ENCODE measurements around the gene ACAT1. TPM values are rescaled to one million over a fixed set of nuclear protein-coding genes. Genes with fewer than 3 reads are reported as not detected.

ACAT1 gene
- total RNA-seq, 1 donor from 2014 or later, result 50.9 TPM

DNA sequence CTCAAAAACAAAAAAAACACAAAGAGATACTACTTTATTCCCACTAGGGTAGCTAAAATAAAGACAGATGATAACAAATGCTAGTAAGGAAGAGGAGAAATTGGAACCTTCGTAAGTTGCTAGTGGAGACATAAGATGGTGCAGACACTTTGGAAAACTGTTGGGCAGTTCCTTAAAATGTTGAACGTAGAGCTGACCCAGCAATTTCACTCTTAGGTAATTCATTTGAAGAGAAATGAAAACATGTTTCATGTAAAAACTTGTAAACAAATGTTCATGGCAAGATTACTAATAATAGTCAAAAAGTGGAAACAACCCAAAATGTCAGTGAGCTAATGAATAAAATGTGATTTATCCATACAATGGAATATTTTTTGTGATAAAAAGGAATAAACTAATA is 29.2 kb upstream of the ACAT1 start:
- H3K4me2 ChIP-seq, result no peak overlapping the region
- H3K36me3 ChIP-seq, result peaks cover 8% of the 10 kb centered on the region
- no peak overlapping the region for H2AFZ ChIP-seq (replicated peaks)
- H3K36me3 Mint-ChIP-seq, result peaks cover 5% of the 10 kb centered on the region
- no peak for DNase-seq (ENCODE audit: low spot score)
- no peaks in the 10 kb centered on the region for H3K9me3 Mint-ChIP-seq
- H3K9me3 ChIP-seq (ENCODE audit: low read depth), result no peaks in the 10 kb centered on the region
- no peak overlapping the region for H3K4me3 ChIP-seq
- H3K9ac ChIP-seq, result no peak overlapping the region
- H3K4me3 Mint-ChIP-seq, result no peak overlapping the region
- H3F3A ChIP-seq (ENCODE audit: low read depth), result no peaks in the 10 kb centered on the region
- H3K27ac Mint-ChIP-seq, result no peak overlapping the region
- H3K4me1 ChIP-seq, result no peaks in the 10 kb centered on the region
- H3K27me3 ChIP-seq, result no peaks in the 10 kb centered on the region
- H3K27ac ChIP-seq, result no peak overlapping the region
- H3K79me2 ChIP-seq (ENCODE audit: low read depth), result no peaks in the 10 kb centered on the region
- TF ChIP-seq CTCF (IDR thresholded peaks at IDR 0.05) (no peak), EZH2phosphoT487 (IDR thresholded peaks at IDR 0.05) (no peak), EZH2 (IDR thresholded peaks at IDR 0.05) (no peak)
- no peaks in the 10 kb centered on the region for H3K4me1 Mint-ChIP-seq
- H3K27me3 Mint-ChIP-seq (ENCODE audit: insufficient read depth, low read depth), result peaks cover 2% of the 10 kb centered on the region
- H4K20me1 ChIP-seq (ENCODE audit: low read depth), result no peaks in the 10 kb centered on the region

GRCh38 chr11:108093128-108093904 is 28.1 kb upstream of the ACAT1 start:
- Mint-ChIP-seq H3K4me1 (no peaks in the 10 kb centered on the region), H3K9me3 (no peaks in the 10 kb centered on the region), H3K36me3 (peaks cover 10% of the 10 kb centered on the region)

DNA sequence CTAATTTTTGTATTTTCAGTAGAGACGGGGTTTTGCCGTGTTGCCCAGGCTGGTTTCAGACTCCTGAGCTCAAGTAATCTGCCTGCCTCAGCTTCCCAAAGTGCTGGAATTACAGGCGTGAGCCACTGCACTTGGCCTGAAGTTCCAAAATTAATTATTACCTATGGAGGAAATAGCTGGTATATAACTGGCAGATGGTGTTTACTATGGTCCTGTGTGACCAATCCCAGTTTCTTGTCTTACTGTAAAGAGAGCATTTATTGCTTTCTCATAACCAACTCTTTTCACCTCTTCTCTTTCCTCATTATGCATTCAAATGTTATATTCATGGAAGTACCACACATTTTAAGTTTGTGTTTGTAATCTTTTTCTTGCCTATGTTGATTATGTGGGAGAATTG is 24.2 kb upstream of the ACAT1 start:
- Histone ChIP-seq H3K4me2 (no peak overlapping the region), H4K20me1 (ENCODE audit: low read depth) (no peaks in the 10 kb centered on the region), H2AFZ (replicated peaks) (no peak overlapping the region), H3K4me1 (no peaks in the 10 kb centered on the region), H3K79me2 (ENCODE audit: low read depth) (no peaks in the 10 kb centered on the region), H3K27ac (no peak overlapping the region), H3K9me3 (ENCODE audit: low read depth) (no peaks in the 10 kb centered on the region), H3F3A (ENCODE audit: low read depth) (no peaks in the 10 kb centered on the region), H3K36me3 (peaks cover 21% of the 10 kb centered on the region), H3K9ac (no peak overlapping the region), H3K27me3 (no peaks in the 10 kb centered on the region), H3K4me3 (no peak overlapping the region)
- no peaks in the 10 kb centered on the region for H3K4me1 Mint-ChIP-seq
- DNase-seq (ENCODE audit: low spot score), result no peak
- no peaks in the 10 kb centered on the region for H3K9me3 Mint-ChIP-seq
- no peak overlapping the region for H3K4me3 Mint-ChIP-seq
- H3K27me3 Mint-ChIP-seq (ENCODE audit: insufficient read depth, low read depth), result peaks cover 3% of the 10 kb centered on the region
- no peak overlapping the region for H3K27ac Mint-ChIP-seq
- peaks cover 20% of the 10 kb centered on the region for H3K36me3 Mint-ChIP-seq
- TF ChIP-seq EZH2 (IDR thresholded peaks at IDR 0.05) (no peak), EZH2phosphoT487 (IDR thresholded peaks at IDR 0.05) (no peak), CTCF (IDR thresholded peaks at IDR 0.05) (no peak)

More at GRCh38 chr11:108093128-108093904, 28.1 kb upstream of the ACAT1 start:
- peaks cover 16% of the 10 kb centered on the region for H3K36me3 ChIP-seq
- TF ChIP-seq EZH2 (IDR thresholded peaks at IDR 0.05) (no peak), CTCF (IDR thresholded peaks at IDR 0.05) (no peak), EZH2phosphoT487 (IDR thresholded peaks at IDR 0.05) (no peak)
- H3K4me1 ChIP-seq, result no peaks in the 10 kb centered on the region
- H4K20me1 ChIP-seq (ENCODE audit: low read depth), result no peaks in the 10 kb centered on the region
- H3K9me3 ChIP-seq (ENCODE audit: low read depth), result no peaks in the 10 kb centered on the region
- H3K27me3 Mint-ChIP-seq (ENCODE audit: insufficient read depth, low read depth), result peaks cover 2% of the 10 kb centered on the region
- no peak overlapping the region for H3K27ac ChIP-seq
- no peak overlapping the region for H3K9ac ChIP-seq
- no peaks in the 10 kb centered on the region for H3F3A ChIP-seq (ENCODE audit: low read depth)
- H3K4me2 ChIP-seq, result no peak overlapping the region
- H3K27me3 ChIP-seq, result no peaks in the 10 kb centered on the region
- no peak overlapping the region for H3K4me3 ChIP-seq
- no peak overlapping the region for H3K27ac Mint-ChIP-seq
- no peak overlapping the region for H2AFZ ChIP-seq (replicated peaks)
- no peak overlapping the region for H3K4me3 Mint-ChIP-seq
- H3K79me2 ChIP-seq (ENCODE audit: low read depth), result no peaks in the 10 kb centered on the region
- no peak for DNase-seq (ENCODE audit: low spot score)
